ENCODE data around the gene DUOXA1. TPM values are rescaled to one million over a fixed set of nuclear protein-coding genes. Genes with fewer than 3 reads are reported as not detected.
"Not testable (repeated sequence)": the region's sequence is repeated elsewhere in the genome, so short reads cannot be mapped to it uniquely, and the experiment has no call there.

Gene DUOXA1
- total RNA-seq, 1 experiment from 2014 or later: not detected

- DNase-seq (ENCODE audit: low read depth in 1 of 2, low spot score in 2 of 2); H3K27ac ChIP-seq; H3K4me3 ChIP-seq; H3K27me3 ChIP-seq (replicated peaks); H3K36me3 ChIP-seq; H3K9me3 ChIP-seq (replicated peaks); H3K4me1 ChIP-seq (replicated peaks): not testable (repeated sequence)
Observed at GRCh38 chr15:45069942-45070360, 59.7 kb downstream of the DUOXA1 start.

Other genes starting within 250 kb of the DUOXA1 start
- gene TERB2, start 173.2 kb downstream of the DUOXA1 start, total RNA-seq (2014; rRNA removed; shearing (Covaris generic)): not detected in 2 replicates
- gene SORD, start 106.7 kb downstream of the DUOXA1 start, total RNA-seq (2014; rRNA removed; shearing (Covaris generic)): 23.1 and 25.9 TPM in 2 replicates
- not detected in 2 replicates for gene DUOX2, start 15.7 kb downstream of the DUOXA1 start, total RNA-seq (2014; rRNA removed; shearing (Covaris generic))
- not detected in 2 replicates for gene DUOXA2, start 15.6 kb downstream of the DUOXA1 start, total RNA-seq (2014; rRNA removed; shearing (Covaris generic))
- not detected in 2 replicates for gene DUOX1, start 115 bp upstream of the DUOXA1 start, total RNA-seq (2014; rRNA removed; shearing (Covaris generic))
- gene SHF, start 58.1 kb upstream of the DUOXA1 start, total RNA-seq (2014; rRNA removed; shearing (Covaris generic)): 2.0 TPM in 1 of 2 replicates, not detected in the other
- not detected in 2 replicates for gene SLC28A2, start 122.4 kb upstream of the DUOXA1 start, total RNA-seq (2014; rRNA removed; shearing (Covaris generic))
- not detected in 2 replicates for gene GATM, start 248.7 kb upstream of the DUOXA1 start, total RNA-seq (2014; rRNA removed; shearing (Covaris generic))

Data from SJSA1 (cell line).